GM12801 (cell line): ENCODE results near the gene RNF125.

ENCODE experiments used
- TF ChIP-seq, protein P1 (sequence below): IDR thresholded peaks from one replicate; pipeline ENCODE4 v1.5.1; 2011; ENCODE audit warnings: control low read depth; ENCODE audit not compliant: insufficient read length; ENCODE audit errors: extremely low read depth

Gene RNF125

DNA sequence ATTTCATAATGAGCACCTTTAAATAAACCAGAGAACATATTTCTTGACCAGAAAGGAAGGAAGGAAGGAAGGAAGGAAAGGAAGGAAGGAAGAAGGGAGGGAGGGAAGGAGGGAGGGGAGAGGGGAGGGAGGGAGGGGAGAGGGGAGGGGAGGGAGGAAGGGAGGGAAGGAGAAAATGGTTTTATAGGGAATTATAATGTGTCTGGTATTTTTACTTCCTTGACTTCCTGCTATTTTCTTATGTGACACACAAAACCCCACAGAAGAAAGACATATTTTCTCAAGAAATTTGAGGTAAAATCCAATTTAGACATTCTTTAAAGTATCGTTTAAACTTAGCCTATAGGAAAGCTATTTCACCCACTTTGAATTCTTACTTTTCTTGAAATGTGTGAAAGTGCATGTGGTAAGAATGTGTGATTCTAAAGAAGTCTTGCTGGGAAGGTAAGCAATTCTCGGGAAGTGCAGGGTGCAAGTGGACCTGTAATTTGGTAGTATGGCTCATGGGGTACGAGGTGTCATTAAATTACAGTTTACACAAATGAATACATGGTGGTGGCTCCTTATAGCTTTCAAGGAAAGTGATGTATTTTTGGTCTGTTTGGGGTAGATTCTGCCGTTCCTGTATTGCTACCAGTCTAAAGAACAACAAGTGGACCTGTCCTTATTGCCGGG is 18.0 kb downstream of the RNF125 start:
- TF ChIP-seq, protein P1, sequence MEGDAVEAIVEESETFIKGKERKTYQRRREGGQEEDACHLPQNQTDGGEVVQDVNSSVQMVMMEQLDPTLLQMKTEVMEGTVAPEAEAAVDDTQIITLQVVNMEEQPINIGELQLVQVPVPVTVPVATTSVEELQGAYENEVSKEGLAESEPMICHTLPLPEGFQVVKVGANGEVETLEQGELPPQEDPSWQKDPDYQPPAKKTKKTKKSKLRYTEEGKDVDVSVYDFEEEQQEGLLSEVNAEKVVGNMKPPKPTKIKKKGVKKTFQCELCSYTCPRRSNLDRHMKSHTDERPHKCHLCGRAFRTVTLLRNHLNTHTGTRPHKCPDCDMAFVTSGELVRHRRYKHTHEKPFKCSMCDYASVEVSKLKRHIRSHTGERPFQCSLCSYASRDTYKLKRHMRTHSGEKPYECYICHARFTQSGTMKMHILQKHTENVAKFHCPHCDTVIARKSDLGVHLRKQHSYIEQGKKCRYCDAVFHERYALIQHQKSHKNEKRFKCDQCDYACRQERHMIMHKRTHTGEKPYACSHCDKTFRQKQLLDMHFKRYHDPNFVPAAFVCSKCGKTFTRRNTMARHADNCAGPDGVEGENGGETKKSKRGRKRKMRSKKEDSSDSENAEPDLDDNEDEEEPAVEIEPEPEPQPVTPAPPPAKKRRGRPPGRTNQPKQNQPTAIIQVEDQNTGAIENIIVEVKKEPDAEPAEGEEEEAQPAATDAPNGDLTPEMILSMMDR = no peak

DNA sequence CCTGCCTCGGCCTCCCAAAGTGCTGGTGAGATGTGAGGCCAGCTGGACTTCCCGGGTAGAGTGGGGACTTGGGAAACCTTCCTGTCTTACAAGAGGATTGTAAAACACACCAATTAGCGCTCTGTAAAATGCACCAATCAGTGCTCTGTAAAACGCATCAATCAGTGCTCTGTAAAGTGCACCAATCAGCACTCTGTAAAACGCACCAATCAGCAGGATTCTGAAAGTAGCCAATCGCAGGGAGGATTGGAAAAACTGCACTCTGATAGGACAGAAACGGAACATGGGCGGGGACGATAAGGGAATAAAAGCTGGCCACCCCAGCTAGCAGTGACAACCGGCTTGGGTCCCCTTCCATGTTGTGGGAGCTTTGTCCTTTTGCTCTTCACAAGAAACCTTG is 19.0 kb downstream of the RNF125 start:
- TF ChIP-seq, protein P1 = no peak

DNA sequence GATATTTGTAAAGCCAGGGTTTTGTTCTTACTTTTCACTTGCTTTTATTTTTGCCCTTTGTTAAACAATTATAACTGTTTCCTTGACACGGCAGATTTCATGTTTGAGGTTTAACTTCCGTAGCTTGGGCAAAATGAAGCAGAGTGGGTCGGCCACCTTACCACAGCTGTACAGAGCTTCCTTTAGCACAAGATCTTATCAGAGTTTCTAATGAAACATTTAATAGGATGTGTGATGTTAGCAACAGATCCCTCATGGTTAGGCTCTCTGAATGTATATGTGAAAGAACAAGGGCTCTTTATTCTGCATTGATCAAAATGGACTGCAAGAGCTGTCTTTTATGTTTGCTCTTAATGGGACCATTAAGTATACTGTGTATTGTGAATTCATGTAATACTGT is 22.3 kb downstream of the RNF125 start:
- TF ChIP-seq, protein P1 = no peak

DNA sequence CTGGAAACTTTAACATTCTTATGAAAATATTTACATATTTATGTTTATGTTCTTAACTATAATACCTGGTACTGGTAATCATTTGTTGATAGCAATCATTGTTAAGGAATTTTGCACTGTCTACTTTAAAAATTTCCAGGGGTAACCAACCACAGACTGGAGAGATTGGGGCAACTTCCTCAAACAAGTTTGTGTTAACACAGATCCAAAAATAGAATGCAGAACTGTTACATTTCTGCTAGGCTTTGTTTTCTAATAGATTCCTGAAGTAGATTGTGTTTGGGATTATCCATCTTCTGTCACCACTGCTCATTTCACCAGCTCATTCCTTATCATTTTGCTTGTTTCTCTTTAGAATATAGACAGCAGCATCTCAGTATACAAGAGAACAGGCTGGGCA is 23.7 kb downstream of the RNF125 start:
- TF ChIP-seq, protein P1 = no peak

DNA sequence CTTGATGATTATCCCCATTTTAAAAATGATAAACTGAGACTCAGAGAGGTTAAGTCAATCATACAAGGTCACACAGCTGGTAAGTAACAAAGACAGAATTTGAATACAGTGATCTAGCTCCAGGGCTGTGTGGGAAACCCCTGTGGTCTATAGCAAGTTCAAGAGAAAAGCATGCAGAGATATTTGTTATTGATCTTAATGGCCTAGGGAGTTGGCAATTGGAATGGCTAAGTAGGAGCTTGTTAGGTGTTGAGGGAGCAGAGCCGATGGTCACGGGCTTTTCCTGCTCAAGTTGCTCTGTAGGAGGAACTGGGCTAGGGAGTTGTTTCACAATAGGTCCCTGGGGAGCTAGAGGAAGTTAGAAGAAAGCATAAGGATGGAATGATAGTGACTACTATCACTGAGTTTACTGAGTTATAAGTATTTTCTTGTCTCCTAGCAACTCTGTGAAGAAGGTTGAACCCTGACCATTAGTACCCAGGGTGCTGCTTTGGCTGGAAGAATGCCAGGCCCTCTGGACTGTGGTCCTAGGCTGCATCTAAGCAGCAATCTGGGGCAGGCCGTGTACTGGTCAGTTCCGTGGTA is 30.0 kb downstream of the RNF125 start:
- TF ChIP-seq, protein P1 = no peak

DNA sequence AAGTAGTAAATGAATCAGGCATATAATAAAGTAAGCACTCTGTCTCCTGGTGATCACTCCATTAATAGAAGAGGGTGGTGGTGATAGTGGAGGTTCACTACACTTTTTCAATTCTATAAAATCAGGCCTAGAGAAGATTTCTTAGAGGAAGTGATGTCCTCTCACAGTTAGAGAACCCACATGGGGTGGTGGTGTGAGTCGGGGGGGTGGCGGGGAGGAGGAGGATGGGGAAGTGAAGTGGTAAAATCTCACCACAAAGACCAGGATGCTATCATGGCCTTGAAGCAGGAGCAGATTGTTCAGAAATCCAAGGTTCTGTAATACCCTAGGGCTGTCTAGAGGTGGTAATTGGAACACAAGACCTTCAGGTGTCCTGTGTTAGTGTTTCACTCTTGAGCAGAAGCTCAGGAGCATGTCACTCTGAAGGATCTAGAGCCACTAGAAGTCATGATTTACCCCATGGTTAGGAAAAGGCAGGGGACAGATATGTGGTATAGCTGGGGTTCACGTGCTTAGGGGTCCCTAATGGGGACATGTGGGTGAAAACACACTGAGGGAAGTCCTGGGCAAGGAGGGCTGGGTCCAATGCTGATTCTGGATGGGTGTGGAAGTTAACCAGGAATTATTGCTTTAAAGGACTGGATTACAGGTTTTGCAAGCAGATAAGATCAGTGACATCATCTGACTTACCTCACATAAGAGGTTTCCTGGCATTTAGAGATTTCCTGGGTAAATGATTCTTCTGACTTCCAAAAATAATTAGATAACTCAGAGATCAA is 31.0 kb downstream of the RNF125 start:
- TF ChIP-seq, protein P1 = no peak

DNA sequence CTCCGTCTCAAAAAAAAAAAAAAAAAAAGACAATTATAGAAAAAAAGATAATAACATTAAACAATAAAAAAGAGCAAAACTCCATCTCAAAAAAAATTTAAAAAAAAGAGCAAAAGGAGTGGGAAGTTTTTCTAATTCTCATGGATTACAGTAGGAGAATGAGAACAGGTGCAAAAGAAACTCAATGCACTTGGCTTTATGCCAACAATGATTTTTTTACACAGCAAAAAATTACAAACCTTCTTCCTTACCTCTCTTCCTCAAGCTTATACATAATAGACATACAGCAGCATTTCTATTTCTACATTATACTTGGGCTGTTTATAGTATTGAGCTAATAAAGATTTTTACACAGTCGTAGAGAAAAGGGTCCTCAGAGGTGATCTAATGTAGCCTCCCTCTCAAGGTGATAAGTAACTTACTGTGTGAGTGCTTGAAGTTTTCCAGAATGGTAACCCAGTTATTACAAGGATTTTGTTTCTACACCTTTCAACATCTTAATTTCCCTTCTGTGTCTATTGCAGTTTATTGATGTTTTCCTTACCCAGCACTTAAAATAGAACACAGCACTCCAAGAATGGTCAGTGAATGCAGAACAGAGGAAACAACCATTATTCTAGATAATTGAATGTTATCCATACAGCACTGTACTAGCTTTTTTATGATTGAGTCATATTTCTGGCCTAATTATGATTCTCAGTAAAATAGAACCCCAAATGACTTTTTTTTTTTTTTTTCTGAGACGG is 38.2 kb downstream of the RNF125 start:
- TF ChIP-seq, protein P1 = no peak
